Stimulated activated CD4-positive, alpha-beta T cell treated with anti-CD3 and anti-CD28 coated beads, Interleukin-15, amount 100 ng/mL, for 1 hour (primary cell): ENCODE data around the gene LAMA3.

Experiments used
- DNase-seq, 2 donors: peaks; one replicate each; pipeline ENCODE4 v3.0.0-alpha.2; 2020; ENCODE audit warnings: low read depth in 1 of 2, low spot score in 1 of 2

Gene LAMA3

DNA sequence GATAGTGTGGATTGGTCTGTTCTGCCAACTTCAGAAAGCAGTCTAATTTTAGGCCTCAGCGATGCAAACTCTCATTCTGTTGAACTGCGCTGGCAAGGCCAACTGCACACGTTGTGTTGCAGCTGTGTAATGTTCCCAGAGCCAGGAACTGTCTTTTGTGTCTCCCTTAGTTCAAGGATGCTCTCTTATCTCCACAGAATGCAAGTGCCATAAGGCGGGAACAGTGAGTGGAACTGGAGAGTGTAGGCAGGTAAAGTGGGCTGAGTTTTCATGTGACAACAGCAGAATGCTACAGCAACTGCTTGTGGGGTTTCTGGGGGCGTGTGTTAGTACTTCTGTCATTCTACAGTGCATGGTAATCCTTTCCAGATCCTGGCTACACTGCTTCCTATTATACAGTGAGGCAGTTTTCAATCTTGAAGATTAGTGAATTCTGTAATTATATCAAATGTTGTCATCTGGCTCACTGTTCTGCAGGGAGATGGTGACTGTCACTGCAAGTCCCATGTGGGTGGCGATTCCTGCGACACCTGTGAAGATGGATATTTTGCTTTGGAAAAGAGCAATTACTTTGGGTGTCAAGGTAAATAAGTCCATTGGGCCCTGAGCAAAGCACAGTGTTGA is 125.8 kb downstream of the LAMA3 start:
- DNase-seq: no peak

DNA sequence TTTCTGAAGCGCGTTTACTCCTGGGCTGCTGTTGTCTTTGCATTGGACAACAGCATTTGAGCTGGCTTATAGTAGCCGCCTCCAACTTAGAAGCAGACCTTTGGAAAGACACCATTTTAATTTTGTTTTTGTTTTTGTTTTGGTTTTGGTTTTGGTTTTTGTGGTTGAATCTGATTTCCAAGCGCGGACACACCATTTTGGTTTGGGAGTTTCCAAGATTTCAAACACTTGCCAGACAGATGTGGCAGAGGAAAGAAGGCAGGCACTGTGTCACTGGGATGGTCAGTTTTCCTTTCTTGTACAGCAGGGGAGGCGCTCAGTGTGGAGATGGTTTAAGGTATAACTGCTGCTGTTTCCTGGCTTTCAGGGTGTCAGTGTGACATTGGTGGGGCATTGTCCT is 126.8 kb downstream of the LAMA3 start:
- DNase-seq: no peak

DNA sequence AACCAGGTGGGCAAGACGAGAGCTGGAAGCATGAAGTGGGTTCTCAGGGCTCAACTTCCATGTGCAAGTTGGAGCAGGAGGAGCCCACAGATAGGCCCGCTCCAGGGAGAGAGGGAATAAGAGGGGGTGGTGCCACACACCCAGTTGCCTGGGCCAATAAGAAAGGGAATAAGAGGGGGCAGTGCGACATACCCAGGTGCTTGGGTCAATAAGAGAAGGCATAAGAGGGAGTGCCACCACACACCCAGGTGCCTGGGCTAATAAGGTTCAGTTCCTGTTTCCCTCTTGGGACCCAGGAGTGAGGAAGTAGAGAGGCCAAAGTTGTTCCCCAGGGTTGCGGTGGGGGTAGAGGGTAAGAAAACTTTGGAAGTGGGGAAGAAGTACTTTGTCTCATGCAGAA is 127.5 kb downstream of the LAMA3 start:
- no peak for DNase-seq

DNA sequence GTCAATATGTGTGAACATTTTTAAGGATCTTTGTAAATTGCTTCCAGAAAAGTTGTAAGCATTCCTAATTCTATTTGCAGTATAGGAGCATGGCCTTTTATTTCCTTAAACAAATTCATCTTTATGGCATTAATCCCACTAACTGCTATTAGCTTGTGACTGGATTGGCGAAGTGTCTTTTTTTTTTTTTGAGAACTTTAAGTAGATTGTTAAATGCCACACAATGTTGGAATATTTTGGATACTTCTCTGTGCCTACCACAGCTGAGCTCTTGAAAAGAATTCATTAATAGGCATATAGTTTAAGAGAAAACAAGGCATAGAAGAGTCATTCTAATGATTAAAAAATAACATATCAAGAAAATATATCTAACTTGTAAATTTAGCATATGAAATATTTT is 129.7 kb downstream of the LAMA3 start:
- DNase-seq: no peak

DNA sequence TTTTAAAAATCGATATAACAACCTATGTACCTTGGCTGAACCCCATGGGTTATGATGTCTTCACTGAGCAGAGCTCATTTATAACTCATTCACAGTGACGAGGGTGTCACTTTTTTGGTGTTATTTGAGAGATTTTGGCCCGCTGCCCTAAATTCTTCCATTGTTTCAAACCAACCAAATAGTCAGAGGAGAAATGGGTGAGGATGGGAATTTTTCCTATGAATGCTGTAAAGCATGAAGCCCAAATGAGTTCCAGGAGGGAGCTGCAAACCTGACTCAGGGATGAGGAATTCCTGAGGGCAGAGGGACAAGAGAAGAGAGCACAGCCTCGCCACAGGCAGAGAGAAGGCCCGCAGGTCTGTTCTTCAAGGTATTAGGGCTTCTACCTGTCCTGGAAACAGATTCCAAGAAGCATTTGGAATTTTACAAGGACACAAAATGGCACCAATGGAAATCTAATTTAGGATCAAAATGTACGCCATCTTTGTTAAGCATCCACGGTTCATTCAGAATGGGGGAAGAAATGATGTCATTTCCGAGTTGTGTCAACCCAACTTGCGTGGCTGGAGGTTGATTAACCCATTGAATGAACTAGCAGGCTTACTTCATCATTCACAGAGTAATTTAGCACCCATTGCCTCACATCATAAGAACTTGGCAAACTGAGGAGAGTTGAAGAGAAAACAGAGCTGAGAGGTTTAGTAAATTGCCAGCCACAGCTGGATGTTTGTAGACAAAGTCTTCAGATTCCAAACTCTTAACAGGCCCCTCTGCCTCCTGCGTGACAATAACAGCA is 133.5 kb downstream of the LAMA3 start:
- no peak for DNase-seq

DNA sequence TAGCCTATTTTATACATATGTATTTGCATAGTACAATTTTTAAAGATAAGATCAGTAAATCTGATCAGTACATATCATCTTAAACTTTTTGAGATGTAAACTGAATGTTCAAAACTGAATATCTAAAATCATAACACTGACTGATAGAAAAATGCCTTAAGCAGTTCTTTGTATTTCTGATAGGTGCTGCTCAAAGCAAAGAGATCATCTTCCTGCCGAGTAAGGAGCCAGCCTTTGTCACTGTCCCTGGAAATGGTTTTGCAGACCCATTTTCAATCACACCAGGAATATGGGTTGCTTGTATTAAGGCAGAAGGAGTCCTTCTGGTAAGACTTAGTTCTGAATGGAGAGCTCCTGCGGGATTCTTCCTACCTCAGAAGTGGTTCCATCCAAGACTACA is 135.0 kb downstream of the LAMA3 start:
- DNase-seq: no peak

DNA sequence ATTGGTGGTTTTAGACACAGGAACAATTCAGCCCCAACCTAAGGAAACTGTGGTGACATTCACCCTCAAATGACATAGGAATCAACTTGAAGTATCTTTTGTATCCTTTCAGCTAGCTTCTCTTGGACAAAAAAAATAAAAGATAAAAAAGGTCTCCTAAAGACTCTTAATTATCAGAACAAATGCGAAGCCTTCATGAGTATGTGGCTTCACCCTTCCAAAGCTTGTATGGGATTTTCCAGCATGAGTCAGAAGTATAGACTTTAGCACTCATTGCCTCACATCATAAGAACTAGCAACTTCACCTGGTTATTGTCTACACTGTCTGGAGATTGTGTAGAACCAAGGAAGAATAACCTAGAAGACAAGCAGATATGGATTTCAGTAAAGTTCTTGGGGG is 135.4 kb downstream of the LAMA3 start:
- no peak for DNase-seq

DNA sequence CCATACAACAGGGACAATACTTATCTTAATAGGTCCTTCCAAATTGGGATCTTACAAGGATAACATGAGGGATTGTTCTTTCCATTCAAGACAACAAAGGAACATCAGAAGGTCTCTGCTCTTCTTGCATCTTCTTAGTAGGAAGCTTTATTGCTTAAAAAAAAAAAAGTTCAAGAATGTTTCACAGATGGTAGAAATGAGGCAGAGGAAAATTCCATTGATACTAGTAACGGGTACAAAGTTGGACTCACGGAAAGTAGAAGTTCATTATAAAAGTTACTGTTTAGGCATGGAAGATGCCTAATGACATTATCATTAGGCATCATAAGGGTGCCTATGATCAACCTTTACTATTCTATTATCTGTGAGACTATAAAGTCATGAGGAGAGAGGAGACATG is 136.2 kb downstream of the LAMA3 start:
- DNase-seq: no peak

DNA sequence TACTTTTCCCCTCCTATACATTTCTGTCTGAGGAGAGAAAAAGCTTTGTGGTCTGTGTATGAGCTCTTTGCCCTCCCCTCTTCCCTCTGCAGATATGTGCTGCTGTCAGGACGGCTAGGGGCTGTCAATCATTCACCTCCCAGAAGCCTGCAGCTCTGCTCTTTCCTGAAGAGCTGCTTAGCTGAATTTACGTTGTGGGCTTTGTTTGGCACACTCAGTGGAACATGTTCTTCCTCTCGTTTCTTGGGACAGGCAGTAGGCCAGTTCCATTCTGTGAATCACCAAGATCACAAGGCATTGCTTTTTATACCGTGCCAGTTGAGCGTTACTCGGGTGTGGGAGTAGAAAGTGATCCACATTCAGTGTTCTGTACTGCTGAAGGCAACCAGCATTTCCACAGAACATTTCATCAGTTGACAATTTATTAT is 136.7 kb downstream of the LAMA3 start:
- no peak for DNase-seq

DNA sequence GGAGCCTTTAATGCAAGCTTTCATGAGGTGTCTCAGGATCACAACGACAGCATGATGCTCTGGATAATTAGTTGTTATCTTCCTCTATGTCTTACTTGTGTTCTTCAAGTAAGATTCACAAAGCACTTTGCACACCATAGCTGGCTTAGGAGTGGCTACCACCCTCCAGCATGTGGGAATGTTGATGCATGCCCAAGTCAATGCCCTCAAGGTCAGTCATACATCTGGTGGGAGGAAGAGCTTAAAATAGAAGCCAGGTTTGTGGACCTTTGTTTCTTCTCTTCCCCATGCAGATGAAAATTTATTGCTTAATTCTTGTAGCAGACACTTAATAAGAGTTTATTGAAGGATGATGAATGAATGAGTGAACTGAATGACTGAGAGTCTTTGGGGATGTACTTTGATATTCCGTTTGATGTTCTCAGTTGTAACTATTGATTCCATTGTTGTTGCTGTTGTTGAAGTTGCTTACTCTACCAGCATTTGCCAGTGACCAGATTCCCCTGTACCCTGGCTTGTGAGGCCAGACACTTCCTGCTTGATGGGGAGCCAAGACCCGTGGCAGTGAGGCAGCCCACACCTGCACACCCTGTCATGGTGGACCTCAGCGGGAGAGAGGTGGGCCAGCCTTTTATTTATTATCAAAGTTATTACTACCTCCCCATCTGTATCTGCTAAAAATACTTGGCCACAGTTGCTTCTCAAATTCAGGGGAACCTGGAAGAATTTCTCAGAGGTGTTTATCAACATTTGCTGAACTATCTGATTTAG is 137.8 kb downstream of the LAMA3 start:
- no peak for DNase-seq

DNA sequence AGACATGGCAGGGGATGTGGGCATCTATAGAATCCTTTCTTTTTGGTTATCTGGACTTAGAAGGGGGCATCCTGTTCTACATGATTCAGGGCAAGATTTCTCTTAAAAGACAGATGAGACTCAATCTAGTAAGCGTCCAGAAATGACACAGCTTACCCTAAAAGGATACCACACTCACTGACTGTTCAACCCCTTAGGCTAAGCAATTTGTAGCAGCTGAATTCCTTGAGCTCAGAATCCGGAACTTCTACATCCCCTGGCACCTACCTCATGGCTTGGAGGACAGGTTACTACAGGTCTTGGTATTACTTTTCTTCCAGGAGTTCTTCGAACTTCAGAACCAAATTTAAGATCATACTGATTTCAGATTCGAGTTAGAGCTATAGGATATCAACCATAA is 138.4 kb downstream of the LAMA3 start:
- DNase-seq: no peak

DNA sequence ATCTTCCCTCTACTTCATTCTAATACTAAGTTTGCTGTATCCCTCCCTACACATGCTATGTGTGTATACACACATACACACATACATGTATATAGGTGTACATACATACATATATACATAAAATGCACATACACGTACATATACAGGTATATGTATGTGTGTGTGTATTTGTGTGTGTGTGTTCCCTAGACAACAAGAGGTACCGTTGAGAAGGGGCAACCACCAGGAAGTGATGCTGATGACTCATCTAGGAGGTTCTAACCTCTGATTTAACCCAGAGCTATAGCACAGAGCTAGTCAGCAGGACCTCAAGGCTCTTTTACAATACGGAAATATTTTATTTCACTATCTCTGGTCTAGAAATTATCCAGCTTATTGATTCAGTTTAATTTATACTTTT is 139.2 kb downstream of the LAMA3 start:
- peak in 1 of 2 donors; percentile 13 for DNase-seq

DNA sequence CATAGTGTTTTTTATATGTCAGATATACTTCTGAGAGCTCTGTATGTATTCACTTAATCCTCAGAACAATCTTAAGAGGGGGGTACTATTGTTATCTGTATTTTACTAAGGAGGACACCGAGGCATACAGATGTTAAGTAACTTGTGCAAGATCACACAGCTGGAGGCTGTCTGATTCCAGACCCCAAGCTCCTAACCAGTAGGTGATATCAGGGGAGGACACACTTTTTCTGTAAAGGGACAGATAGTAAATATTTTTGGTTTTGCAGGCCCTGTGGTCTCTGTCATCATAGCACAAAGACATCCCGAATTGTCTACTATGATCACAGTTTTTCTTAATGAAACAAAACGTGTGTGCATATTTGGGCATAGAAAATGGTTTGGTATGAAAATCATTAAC is 143.7 kb downstream of the LAMA3 start:
- no peak for DNase-seq

DNA sequence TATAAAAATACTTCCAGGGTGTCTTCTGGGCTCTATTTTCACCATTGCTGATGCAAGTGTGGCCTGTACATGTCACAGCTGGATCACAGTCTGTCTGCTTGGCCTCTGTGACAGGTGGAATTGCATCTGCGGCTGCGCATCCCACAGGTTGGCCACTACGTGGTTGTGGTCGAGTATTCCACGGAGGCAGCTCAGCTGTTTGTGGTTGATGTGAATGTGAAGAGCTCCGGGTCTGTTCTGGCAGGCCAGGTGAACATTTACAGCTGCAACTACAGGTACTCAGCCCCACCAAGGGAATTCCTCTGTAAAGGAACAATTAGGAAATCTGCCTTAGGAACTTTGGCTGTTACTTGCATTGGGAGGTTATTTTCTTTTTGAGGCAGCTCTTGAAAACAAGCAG is 144.5 kb downstream of the LAMA3 start:
- no peak for DNase-seq

DNA sequence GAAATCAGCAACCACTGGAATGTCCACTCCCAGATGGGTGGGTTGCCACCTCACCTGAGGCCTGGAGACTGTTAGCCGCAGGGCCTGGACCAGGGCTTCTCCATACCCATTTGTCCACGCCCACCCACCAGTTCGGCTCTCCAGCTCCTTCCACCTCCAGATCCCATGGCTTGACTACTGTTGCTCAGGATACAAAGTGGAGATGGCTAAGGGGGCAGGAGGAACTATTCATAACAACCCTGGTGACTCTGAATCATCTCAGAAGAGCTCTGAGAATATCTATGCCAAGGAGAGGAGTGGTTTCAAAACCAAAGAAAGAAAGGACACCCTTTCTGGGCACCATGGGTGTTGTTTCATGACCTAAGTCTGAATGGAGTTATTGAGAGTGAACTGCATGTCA is 145.8 kb downstream of the LAMA3 start:
- no peak for DNase-seq

DNA sequence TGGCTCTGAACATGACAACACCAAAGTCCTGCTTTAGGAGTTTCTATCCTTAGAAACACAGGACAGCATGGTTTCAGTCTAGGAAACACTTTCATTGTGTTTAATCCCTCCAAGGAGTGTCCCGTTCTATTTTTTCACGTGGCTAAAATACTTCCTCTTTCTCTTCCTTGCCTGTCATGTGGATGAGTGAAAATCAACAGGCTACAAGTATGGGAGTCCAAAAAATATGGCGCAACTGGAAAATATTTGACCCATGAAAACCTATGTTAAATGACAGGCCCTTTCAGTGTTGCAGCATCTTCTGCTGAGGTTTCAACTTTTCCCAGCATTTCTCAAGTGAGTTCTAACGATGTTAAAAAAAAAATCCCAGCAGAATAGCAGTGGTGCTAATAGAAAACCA is 146.3 kb downstream of the LAMA3 start:
- no peak for DNase-seq

DNA sequence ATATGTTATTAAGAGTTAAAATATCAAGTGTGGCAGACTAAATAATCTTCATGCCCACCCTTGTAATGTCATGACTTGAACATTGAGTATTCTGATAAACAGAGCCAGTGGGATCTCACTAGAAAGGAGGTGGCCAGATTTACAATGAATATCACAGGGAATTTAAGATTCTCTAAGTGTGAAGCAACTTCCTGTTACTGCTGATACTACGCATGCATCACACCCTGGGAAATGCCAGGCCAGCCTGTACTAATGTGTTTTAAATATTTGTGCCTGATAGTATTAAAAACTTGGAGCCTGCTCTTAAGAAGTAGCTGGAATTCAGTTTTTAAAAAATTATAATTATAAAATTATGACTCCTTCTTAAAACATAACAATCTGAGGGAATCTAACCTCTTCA is 148.3 kb downstream of the LAMA3 start:
- no peak for DNase-seq

DNA sequence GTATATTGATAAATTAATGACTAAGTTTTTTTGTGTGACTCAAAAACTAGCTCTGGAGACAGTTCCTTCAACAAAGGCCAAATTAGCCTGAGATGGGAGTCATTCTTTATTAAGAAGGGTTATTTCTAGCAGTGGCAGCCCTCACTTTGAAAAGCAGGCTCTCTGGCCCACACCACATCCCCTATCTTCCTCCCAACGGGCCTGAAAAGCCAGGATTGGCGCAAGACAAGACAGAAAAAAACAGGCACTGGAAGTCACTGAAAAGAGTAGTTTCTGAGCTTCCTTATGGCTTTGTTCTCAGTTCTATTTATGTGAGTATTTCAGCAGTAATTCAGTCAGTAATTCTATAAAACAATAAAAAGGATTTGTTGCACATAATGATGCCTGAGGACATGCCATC is 149.0 kb downstream of the LAMA3 start:
- no peak for DNase-seq

DNA sequence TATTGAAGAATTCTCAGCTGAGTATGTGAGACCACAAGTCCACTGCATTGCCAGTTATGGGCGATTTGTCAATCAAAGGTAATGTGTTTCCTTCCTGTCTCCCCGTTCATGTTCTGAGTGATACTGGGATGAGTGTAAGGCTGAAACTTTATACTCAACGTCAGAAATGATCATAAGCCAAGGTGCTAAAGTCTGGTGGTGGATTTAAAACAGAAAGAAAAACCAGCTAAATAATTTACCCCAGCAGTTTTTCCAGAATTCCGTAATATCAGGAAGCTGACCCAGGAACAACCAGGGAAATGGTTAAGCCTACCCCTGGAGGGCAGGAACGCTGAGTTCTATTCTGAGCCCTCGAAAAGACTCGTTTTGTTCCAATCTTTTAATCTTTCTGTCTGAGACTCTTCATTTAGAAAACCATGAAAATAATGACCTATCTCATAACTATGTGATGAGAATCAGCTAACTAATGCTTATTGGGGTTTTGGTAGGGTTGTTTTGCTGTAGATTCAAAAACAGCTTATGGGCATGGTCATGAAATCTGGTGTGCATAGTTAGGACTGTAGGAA is 149.6 kb downstream of the LAMA3 start:
- no peak for DNase-seq

DNA sequence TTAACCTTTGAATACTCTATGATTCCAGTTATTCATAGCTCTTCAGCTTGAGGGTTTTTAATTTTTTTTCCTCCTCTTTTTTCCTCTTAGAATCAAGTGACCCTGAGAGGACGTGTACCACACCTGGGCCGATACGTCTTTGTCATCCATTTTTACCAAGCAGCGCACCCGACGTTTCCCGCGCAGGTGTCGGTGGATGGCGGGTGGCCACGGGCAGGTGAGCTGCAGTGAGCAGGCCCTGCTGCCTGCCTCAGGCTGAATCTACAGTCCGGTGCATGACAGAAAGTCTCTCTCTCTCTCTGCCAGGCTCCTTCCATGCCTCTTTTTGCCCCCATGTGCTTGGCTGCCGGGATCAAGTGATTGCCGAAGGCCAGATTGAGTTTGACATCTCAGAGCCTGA is 153.1 kb downstream of the LAMA3 start:
- no peak for DNase-seq

DNA sequence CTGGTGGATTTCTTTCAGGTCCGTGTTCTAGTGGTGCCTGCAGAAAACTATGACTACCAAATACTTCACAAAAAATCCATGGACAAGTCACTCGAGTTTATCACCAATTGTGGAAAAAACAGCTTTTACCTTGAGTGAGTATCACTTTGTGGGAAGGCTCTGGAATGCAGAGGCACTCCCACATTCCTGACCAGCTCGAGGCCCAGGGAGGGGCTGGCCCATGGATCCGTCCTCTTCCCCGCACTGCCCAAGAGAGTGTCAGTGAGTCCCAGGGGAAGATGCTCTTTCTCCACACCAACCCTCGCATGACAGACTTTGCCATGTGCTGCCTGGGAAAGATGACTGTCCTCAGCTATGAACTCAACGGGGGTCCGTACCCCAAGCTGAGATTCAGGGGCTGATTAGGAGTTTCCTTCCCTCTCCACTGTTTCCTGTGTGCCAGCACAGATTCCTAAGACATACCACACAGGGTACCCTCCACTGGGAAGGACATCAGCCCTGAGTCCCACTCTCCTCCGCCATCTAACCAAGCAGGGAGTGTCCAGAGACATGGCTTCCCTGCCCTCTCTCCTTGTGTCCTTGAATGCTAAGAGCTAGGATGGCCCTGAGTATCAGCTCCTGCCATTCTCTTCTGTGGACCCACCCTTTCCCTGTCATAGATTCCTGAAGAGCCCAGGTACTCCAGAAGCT is 155.9 kb downstream of the LAMA3 start:
- no peak for DNase-seq
